T-helper 22 cell (primary cell): ENCODE results near the gene KRT5.
"Not testable (repeated sequence)": the region's sequence is repeated elsewhere in the genome, so short reads cannot be mapped to it uniquely, and the experiment has no call there.

ENCODE experiments used
- DNase-seq: peaks from one replicate; pipeline ENCODE4 v3.0.0-alpha.2; 2020; ENCODE audit warnings: low read depth

KRT5 gene

GRCh38 chr12:52519387-52519703 lies 849 bp downstream of the KRT5 start:
- DNase-seq = no peak

GRCh38 chr12:52518574-52519386 lies 1.4 kb downstream of the KRT5 start:
- DNase-seq = no peak

- no peak for DNase-seq
Measured at GRCh38 chr12:52517888-52518287, 2.3 kb downstream of the KRT5 start.

GRCh38 chr12:52517005-52517835 lies 3.0 kb downstream of the KRT5 start:
- DNase-seq = no peak

GRCh38 chr12:52515927-52516831 lies 4.0 kb downstream of the KRT5 start:
- no peak for DNase-seq

- no peak for DNase-seq
Measured at GRCh38 chr12:52515319-52515646, 4.9 kb downstream of the KRT5 start.

GRCh38 chr12:52514471-52515318 lies 5.5 kb downstream of the KRT5 start:
- no peak for DNase-seq

GRCh38 chr12:52513736-52514135 lies 6.5 kb downstream of the KRT5 start:
- DNase-seq = no peak

GRCh38 chr12:52508211-52508610 lies 12.0 kb downstream of the KRT5 start:
- no peak for DNase-seq

- no peak for DNase-seq
Measured at GRCh38 chr12:52506858-52507715, 13.1 kb downstream of the KRT5 start.

GRCh38 chr12:52502877-52503276 lies 17.3 kb downstream of the KRT5 start:
- no peak for DNase-seq

- no peak for DNase-seq
Measured at GRCh38 chr12:52501490-52501889, 18.7 kb downstream of the KRT5 start.

- not testable (repeated sequence) for DNase-seq
Measured at GRCh38 chr12:52500574-52500973, 19.6 kb downstream of the KRT5 start.

- DNase-seq = no peak
Measured at GRCh38 chr12:52499806-52500560, 20.2 kb downstream of the KRT5 start.

- DNase-seq = no peak
Measured at GRCh38 chr12:52498946-52499345, 21.2 kb downstream of the KRT5 start.

GRCh38 chr12:52497975-52498374 lies 22.2 kb downstream of the KRT5 start:
- DNase-seq = no peak

GRCh38 chr12:52496590-52497071 lies 23.6 kb downstream of the KRT5 start:
- DNase-seq = no peak

GRCh38 chr12:52496054-52496453 lies 24.1 kb downstream of the KRT5 start:
- no peak for DNase-seq

- DNase-seq = no peak
Measured at GRCh38 chr12:52495389-52495788, 24.8 kb downstream of the KRT5 start.

GRCh38 chr12:52494518-52494917 lies 25.7 kb downstream of the KRT5 start:
- DNase-seq = no peak
